ENCODE data around the gene TSPAN3. TPM values are rescaled to one million over a fixed set of nuclear protein-coding genes. Genes with fewer than 3 reads are reported as not detected.

TSPAN3 gene
- total RNA-seq, 2 experiments from 2014 or later = 18.0 to 23.4 TPM

GRCh38 chr15:77004189-77004588 is 66.7 kb downstream of the TSPAN3 start:
- no peak for DNase-seq
- Mint-ChIP-seq H3K4me1 (peaks cover 67% of the 10 kb centered on the region), H3K36me3 (peaks cover 52% of the 10 kb centered on the region), H3K4me3 (peak overlapping the region; percentile 81), H3K27me3 (no peaks in the 10 kb centered on the region), H3K9me3 (peaks cover 2% of the 10 kb centered on the region), H3K27ac (peak overlapping the region; percentile 90)
- no peak for ATAC-seq (ENCODE audit: low read depth)
- POLR2A ChIA-PET = interaction anchor here (1.3 to 3.3 kb wide), 3 partner anchors 9 to 16 kb away, joined by 5 to 31 read pairs (median 28); partner anchors contain the start of gene PSTPIP1

- no peaks in the 10 kb centered on the region for H3K27me3 Mint-ChIP-seq
- H3K36me3 Mint-ChIP-seq = peaks cover 54% of the 10 kb centered on the region
- peaks cover 71% of the 10 kb centered on the region for H3K4me1 Mint-ChIP-seq
- H3K9me3 Mint-ChIP-seq = peaks cover 2% of the 10 kb centered on the region
- ATAC-seq (ENCODE audit: low read depth) (peak; percentile 74), DNase-seq (peak; percentile 73)
- peak overlapping the region; percentile 90 for H3K27ac Mint-ChIP-seq
- POLR2A ChIA-PET = interaction anchor here (0.9 to 3.3 kb wide), 6 partner anchors 9 to 27 kb away, joined by 3 to 31 read pairs (median 4); partner anchors contain the start of gene PSTPIP1
- H3K4me3 Mint-ChIP-seq = peak overlapping the region; percentile 81
Observed at GRCh38 chr15:77002954-77003912, 67.7 kb downstream of the TSPAN3 start.

- POLR2A ChIA-PET = interaction anchor here (0.9 to 3.3 kb wide), 6 partner anchors 8 to 28 kb away, joined by 3 to 31 read pairs (median 4); partner anchors contain the start of gene PSTPIP1
- Mint-ChIP-seq H3K27ac (peak overlapping the region; percentile 90), H3K4me3 (peak overlapping the region; percentile 81), H3K36me3 (peaks cover 56% of the 10 kb centered on the region), H3K27me3 (no peaks in the 10 kb centered on the region), H3K4me1 (peaks cover 78% of the 10 kb centered on the region), H3K9me3 (peaks cover 2% of the 10 kb centered on the region)
- ATAC-seq (ENCODE audit: low read depth) (no peak), DNase-seq (no peak)
Observed at GRCh38 chr15:77002436-77002835, 68.5 kb downstream of the TSPAN3 start.

GRCh38 chr15:77001966-77002365 is 68.9 kb downstream of the TSPAN3 start:
- DNase-seq (no peak), ATAC-seq (ENCODE audit: low read depth) (no peak)
- Mint-ChIP-seq H3K4me1 (peaks cover 82% of the 10 kb centered on the region), H3K9me3 (peaks cover 2% of the 10 kb centered on the region), H3K27ac (peak overlapping the region; percentile 90), H3K36me3 (peaks cover 52% of the 10 kb centered on the region), H3K4me3 (peak overlapping the region; percentile 81), H3K27me3 (no peaks in the 10 kb centered on the region)
- POLR2A ChIA-PET = interaction anchor here (9.0 kb wide), 1 partner anchor 13 kb away, joined by 137 read pairs; no protein-coding TSS in a partner anchor

GRCh38 chr15:77001351-77001750 is 69.6 kb downstream of the TSPAN3 start:
- H3K27ac Mint-ChIP-seq = peak overlapping the region; percentile 84
- peaks cover 79% of the 10 kb centered on the region for H3K4me1 Mint-ChIP-seq
- H3K27me3 Mint-ChIP-seq = no peaks in the 10 kb centered on the region
- ATAC-seq (ENCODE audit: low read depth) (no peak), DNase-seq (no peak)
- POLR2A ChIA-PET = interaction anchor here (1.7 to 9.0 kb wide), 2 partner anchors 13 to 14 kb away, joined by 5 to 137 read pairs; no protein-coding TSS in a partner anchor
- peak overlapping the region; percentile 71 for H3K4me3 Mint-ChIP-seq
- peaks cover 2% of the 10 kb centered on the region for H3K9me3 Mint-ChIP-seq
- peaks cover 47% of the 10 kb centered on the region for H3K36me3 Mint-ChIP-seq

- DNase-seq (no peak), ATAC-seq (ENCODE audit: low read depth) (no peak)
- POLR2A ChIA-PET = interaction anchor here (1.7 to 9.0 kb wide), 2 partner anchors 11 to 15 kb away, joined by 5 to 137 read pairs; no protein-coding TSS in a partner anchor
- Mint-ChIP-seq H3K4me1 (peaks cover 69% of the 10 kb centered on the region), H3K27me3 (no peaks in the 10 kb centered on the region), H3K9me3 (peaks cover 2% of the 10 kb centered on the region), H3K27ac (peak overlapping the region; percentile 69), H3K36me3 (peaks cover 43% of the 10 kb centered on the region), H3K4me3 (peak overlapping the region; percentile 40)
Observed at GRCh38 chr15:76999996-77000395, 70.9 kb downstream of the TSPAN3 start.

GRCh38 chr15:76998663-76999285 is 72.1 kb downstream of the TSPAN3 start:
- peaks cover 68% of the 10 kb centered on the region for H3K4me1 Mint-ChIP-seq
- DNase-seq = no peak
- POLR2A ChIA-PET = interaction anchor here (0.5 to 9.0 kb wide), 7 partner anchors 11 to 1373 kb away, joined by 3 to 137 read pairs (median 4); partner anchors contain the start of gene SNUPN
- H3K36me3 Mint-ChIP-seq = peaks cover 33% of the 10 kb centered on the region
- H3K27ac Mint-ChIP-seq = peak overlapping the region; percentile 95
- H3K9me3 Mint-ChIP-seq = no peaks in the 10 kb centered on the region
- ATAC-seq (ENCODE audit: low read depth) = no peak
- H3K27me3 Mint-ChIP-seq = no peaks in the 10 kb centered on the region
- H3K4me3 Mint-ChIP-seq = peak overlapping the region; percentile 95

GRCh38 chr15:76996526-76997401 is 74.1 kb downstream of the TSPAN3 start:
- H3K27ac Mint-ChIP-seq = peak overlapping the region; percentile 95
- no peaks in the 10 kb centered on the region for H3K9me3 Mint-ChIP-seq
- POLR2A ChIA-PET = interaction anchor here (0.6 to 9.0 kb wide), 15 partner anchors 9 to 66 kb away, joined by 3 to 137 read pairs (median 4); no protein-coding TSS in a partner anchor
- H3K4me1 Mint-ChIP-seq = peaks cover 62% of the 10 kb centered on the region
- ATAC-seq (ENCODE audit: low read depth) (peak; percentile 41), DNase-seq (no peak)
- peak overlapping the region; percentile 95 for H3K4me3 Mint-ChIP-seq
- H3K36me3 Mint-ChIP-seq = peaks cover 25% of the 10 kb centered on the region
- H3K27me3 Mint-ChIP-seq = no peaks in the 10 kb centered on the region

- POLR2A ChIA-PET = interaction anchor here (0.9 to 9.0 kb wide), 13 partner anchors 7 to 65 kb away, joined by 3 to 137 read pairs (median 17); partner anchors contain the start of gene RCN2
- ATAC-seq (ENCODE audit: low read depth) (no peak), DNase-seq (no peak)
- Mint-ChIP-seq H3K36me3 (peaks cover 21% of the 10 kb centered on the region), H3K27me3 (no peaks in the 10 kb centered on the region), H3K27ac (peak overlapping the region; percentile 95), H3K4me1 (peaks cover 58% of the 10 kb centered on the region), H3K4me3 (peak overlapping the region; percentile 95), H3K9me3 (no peaks in the 10 kb centered on the region)
Observed at GRCh38 chr15:76996076-76996525, 74.8 kb downstream of the TSPAN3 start.

- POLR2A ChIA-PET = interaction anchor here (0.7 to 9.0 kb wide), 15 partner anchors 8 to 91 kb away, joined by 3 to 137 read pairs (median 11); partner anchors contain the start of gene RCN2
- ATAC-seq (ENCODE audit: low read depth) (peak; percentile 81), DNase-seq (peak; percentile 78)
- Mint-ChIP-seq H3K9me3 (no peaks in the 10 kb centered on the region), H3K4me3 (peak within 1 kb of the TSS; percentile 95), H3K36me3 (peaks cover 16% of the 10 kb centered on the region), H3K27ac (peak within 1 kb of the TSS; percentile 95), H3K4me1 (peaks cover 55% of the 10 kb centered on the region), H3K27me3 (no peaks in the 10 kb centered on the region)
Observed at GRCh38 chr15:76994971-76995945, 75.7 kb downstream of the TSPAN3 start, which contains the start of gene PSTPIP1. TSS of gene PSTPIP1 (plus strand) at chr15:76995126. CDS start at chr15:76995574, 448 bp downstream.

GRCh38 chr15:76994496-76994895 is 76.4 kb downstream of the TSPAN3 start:
- Mint-ChIP-seq H3K27ac (peak overlapping the region; percentile 95), H3K4me3 (peak overlapping the region; percentile 95), H3K9me3 (no peaks in the 10 kb centered on the region), H3K27me3 (no peaks in the 10 kb centered on the region), H3K36me3 (peaks cover 14% of the 10 kb centered on the region), H3K4me1 (peaks cover 57% of the 10 kb centered on the region)
- DNase-seq (no peak), ATAC-seq (ENCODE audit: low read depth) (peak; percentile 12)
- POLR2A ChIA-PET = interaction anchor here (1.3 to 9.0 kb wide), 12 partner anchors 7 to 63 kb away, joined by 4 to 137 read pairs (median 20); partner anchors contain the start of gene RCN2

Data from activated naive CD8-positive, alpha-beta T cell treated with anti-CD3 and anti-CD28 coated beads, Interleukin-2, amount 10 ng/mL, durations not matched to agents 7 days and 5 days (primary cell).